ENCODE measurements around the gene HDAC4.

DNA sequence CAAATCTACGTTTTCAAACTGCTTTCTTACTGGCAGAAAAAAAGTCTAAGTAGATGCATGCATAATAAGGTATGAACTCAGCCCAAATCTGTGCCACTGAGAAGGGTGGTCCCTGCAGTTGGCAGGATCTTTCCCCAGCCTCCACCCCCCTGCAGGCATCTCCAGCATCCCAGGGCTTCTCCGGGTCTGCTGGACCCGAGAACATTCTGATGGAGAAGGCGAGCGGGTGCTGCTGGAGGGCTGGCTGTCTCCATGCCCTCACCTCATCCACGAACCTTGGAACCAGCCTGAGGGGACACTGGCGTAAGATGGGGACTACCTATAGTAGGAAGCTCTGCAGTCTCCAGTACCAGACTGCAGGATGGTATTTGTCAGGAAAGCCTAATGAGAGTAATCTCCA lies 198.9 kb downstream of the HDAC4 start:
- TF ChIP-seq JUND (IDR thresholded peaks at IDR 0.05) = no peak
- TF ChIP-seq, protein P1, sequence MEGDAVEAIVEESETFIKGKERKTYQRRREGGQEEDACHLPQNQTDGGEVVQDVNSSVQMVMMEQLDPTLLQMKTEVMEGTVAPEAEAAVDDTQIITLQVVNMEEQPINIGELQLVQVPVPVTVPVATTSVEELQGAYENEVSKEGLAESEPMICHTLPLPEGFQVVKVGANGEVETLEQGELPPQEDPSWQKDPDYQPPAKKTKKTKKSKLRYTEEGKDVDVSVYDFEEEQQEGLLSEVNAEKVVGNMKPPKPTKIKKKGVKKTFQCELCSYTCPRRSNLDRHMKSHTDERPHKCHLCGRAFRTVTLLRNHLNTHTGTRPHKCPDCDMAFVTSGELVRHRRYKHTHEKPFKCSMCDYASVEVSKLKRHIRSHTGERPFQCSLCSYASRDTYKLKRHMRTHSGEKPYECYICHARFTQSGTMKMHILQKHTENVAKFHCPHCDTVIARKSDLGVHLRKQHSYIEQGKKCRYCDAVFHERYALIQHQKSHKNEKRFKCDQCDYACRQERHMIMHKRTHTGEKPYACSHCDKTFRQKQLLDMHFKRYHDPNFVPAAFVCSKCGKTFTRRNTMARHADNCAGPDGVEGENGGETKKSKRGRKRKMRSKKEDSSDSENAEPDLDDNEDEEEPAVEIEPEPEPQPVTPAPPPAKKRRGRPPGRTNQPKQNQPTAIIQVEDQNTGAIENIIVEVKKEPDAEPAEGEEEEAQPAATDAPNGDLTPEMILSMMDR (IDR thresholded peaks at IDR 0.05; ENCODE audit: low read depth, low read length, missing input control) = no peak
- TF ChIP-seq GABPA (IDR thresholded peaks at IDR 0.05 in 1 of 2, conservative IDR thresholded peaks at IDR 0.05 in 1 of 2) = no peak
- TF ChIP-seq, protein P2, sequence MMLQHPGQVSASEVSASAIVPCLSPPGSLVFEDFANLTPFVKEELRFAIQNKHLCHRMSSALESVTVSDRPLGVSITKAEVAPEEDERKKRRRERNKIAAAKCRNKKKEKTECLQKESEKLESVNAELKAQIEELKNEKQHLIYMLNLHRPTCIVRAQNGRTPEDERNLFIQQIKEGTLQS (IDR thresholded peaks at IDR 0.05) = no peak
- TF ChIP-seq, protein P3, sequence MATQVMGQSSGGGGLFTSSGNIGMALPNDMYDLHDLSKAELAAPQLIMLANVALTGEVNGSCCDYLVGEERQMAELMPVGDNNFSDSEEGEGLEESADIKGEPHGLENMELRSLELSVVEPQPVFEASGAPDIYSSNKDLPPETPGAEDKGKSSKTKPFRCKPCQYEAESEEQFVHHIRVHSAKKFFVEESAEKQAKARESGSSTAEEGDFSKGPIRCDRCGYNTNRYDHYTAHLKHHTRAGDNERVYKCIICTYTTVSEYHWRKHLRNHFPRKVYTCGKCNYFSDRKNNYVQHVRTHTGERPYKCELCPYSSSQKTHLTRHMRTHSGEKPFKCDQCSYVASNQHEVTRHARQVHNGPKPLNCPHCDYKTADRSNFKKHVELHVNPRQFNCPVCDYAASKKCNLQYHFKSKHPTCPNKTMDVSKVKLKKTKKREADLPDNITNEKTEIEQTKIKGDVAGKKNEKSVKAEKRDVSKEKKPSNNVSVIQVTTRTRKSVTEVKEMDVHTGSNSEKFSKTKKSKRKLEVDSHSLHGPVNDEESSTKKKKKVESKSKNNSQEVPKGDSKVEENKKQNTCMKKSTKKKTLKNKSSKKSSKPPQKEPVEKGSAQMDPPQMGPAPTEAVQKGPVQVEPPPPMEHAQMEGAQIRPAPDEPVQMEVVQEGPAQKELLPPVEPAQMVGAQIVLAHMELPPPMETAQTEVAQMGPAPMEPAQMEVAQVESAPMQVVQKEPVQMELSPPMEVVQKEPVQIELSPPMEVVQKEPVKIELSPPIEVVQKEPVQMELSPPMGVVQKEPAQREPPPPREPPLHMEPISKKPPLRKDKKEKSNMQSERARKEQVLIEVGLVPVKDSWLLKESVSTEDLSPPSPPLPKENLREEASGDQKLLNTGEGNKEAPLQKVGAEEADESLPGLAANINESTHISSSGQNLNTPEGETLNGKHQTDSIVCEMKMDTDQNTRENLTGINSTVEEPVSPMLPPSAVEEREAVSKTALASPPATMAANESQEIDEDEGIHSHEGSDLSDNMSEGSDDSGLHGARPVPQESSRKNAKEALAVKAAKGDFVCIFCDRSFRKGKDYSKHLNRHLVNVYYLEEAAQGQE (IDR thresholded peaks at IDR 0.05) = no peak
- TF ChIP-seq, protein P4, sequence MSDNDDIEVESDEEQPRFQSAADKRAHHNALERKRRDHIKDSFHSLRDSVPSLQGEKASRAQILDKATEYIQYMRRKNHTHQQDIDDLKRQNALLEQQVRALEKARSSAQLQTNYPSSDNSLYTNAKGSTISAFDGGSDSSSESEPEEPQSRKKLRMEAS (IDR thresholded peaks at IDR 0.05) = no peak
- no peak for TF ChIP-seq SP1 (IDR thresholded peaks at IDR 0.05)
- TF ChIP-seq FOXA1 (IDR thresholded peaks at IDR 0.05) = no peak
- TF ChIP-seq RAD21 (IDR thresholded peaks at IDR 0.05) = no peak
- no peak for TF ChIP-seq RXRA (IDR thresholded peaks at IDR 0.05)
- TF ChIP-seq YY1 (IDR thresholded peaks at IDR 0.05) = no peak
- TF ChIP-seq, protein P5, sequence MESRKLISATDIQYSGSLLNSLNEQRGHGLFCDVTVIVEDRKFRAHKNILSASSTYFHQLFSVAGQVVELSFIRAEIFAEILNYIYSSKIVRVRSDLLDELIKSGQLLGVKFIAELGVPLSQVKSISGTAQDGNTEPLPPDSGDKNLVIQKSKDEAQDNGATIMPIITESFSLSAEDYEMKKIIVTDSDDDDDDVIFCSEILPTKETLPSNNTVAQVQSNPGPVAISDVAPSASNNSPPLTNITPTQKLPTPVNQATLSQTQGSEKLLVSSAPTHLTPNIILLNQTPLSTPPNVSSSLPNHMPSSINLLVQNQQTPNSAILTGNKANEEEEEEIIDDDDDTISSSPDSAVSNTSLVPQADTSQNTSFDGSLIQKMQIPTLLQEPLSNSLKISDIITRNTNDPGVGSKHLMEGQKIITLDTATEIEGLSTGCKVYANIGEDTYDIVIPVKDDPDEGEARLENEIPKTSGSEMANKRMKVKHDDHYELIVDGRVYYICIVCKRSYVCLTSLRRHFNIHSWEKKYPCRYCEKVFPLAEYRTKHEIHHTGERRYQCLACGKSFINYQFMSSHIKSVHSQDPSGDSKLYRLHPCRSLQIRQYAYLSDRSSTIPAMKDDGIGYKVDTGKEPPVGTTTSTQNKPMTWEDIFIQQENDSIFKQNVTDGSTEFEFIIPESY (IDR thresholded peaks at IDR 0.05) = no peak
